ENCODE results near the gene CLEC2B.
"Not testable (repeated sequence)": the region's sequence is repeated elsewhere in the genome, so short reads cannot be mapped to it uniquely, and the experiment has no call there.

The CLEC2B gene

GRCh38 chr12:9895215-9895971 is 26.2 kb upstream of the CLEC2B start:
- H3K9ac ChIP-seq (ENCODE audit: low read depth, low read length) = no peak overlapping the region
- no peaks in the 10 kb centered on the region for H3K4me1 ChIP-seq (ENCODE audit: insufficient read depth, low read length)
- WGBS = 93% methylated on average over 5 of the region's 6 CpGs
- no peak overlapping the region for H3K27ac ChIP-seq (ENCODE audit: low read depth, low read length)
- no peaks in the 10 kb centered on the region for H3K27me3 ChIP-seq (ENCODE audit: insufficient read depth, low read length)
- H3K9me3 ChIP-seq (ENCODE audit: insufficient read depth, low read depth, low read length) = no peaks in the 10 kb centered on the region
- no peak overlapping the region for H3K4me3 ChIP-seq (ENCODE audit: low read length)
- no peaks in the 10 kb centered on the region for H3K36me3 ChIP-seq (ENCODE audit: insufficient read depth, low read length)

GRCh38 chr12:9888665-9889273 is 19.6 kb upstream of the CLEC2B start:
- H3K27ac ChIP-seq (ENCODE audit: low read depth, low read length) = no peak overlapping the region
- WGBS = 93% methylated on average over 4 of the region's 4 CpGs
- H3K36me3 ChIP-seq (ENCODE audit: insufficient read depth, low read length) = no peaks in the 10 kb centered on the region
- H3K4me1 ChIP-seq (ENCODE audit: insufficient read depth, low read length) = no peaks in the 10 kb centered on the region
- H3K4me3 ChIP-seq (ENCODE audit: low read length) = no peak overlapping the region
- H3K9ac ChIP-seq (ENCODE audit: low read depth, low read length) = no peak overlapping the region
- no peaks in the 10 kb centered on the region for H3K9me3 ChIP-seq (ENCODE audit: insufficient read depth, low read depth, low read length)
- H3K27me3 ChIP-seq (ENCODE audit: insufficient read depth, low read length) = no peaks in the 10 kb centered on the region

- Histone ChIP-seq H3K9ac (ENCODE audit: low read depth, low read length) (no peak overlapping the region), H3K36me3 (ENCODE audit: insufficient read depth, low read length) (no peaks in the 10 kb centered on the region), H3K4me3 (ENCODE audit: low read length) (no peak overlapping the region), H3K27ac (ENCODE audit: low read depth, low read length) (no peak overlapping the region), H3K9me3 (ENCODE audit: insufficient read depth, low read depth, low read length) (no peaks in the 10 kb centered on the region), H3K4me1 (ENCODE audit: insufficient read depth, low read length) (peaks cover 9% of the 10 kb centered on the region; the same call in 1 of the 2 replicates), H3K27me3 (ENCODE audit: insufficient read depth, low read length) (no peaks in the 10 kb centered on the region)
Observed at GRCh38 chr12:9883175-9883574, 14.0 kb upstream of the CLEC2B start.

- H3K4me1 ChIP-seq (ENCODE audit: insufficient read depth, low read length) = peaks cover 9% of the 10 kb centered on the region; the same call in 1 of the 2 replicates
- no peaks in the 10 kb centered on the region for H3K27me3 ChIP-seq (ENCODE audit: insufficient read depth, low read length)
- 100% methylated on average over 3 of the region's 5 CpGs for WGBS
Observed at GRCh38 chr12:9881988-9882387, 12.8 kb upstream of the CLEC2B start.

GRCh38 chr12:9881246-9881645 is 12.1 kb upstream of the CLEC2B start, which contains the start of gene KLRF2:
Gene KLRF2, plus strand, starts transcription at chr12:9881489. Its CDS starts 107 bp downstream, at chr12:9881596.
- no peak within 1 kb of the TSS for H3K4me3 ChIP-seq (ENCODE audit: low read length)
- H3K27me3 ChIP-seq (ENCODE audit: insufficient read depth, low read length) = no peaks in the 10 kb centered on the region
- H3K36me3 ChIP-seq (ENCODE audit: insufficient read depth, low read length) = no peaks in the 10 kb centered on the region
- H3K27ac ChIP-seq (ENCODE audit: low read depth, low read length) = no peak within 1 kb of the TSS
- no peak within 1 kb of the TSS for H3K9ac ChIP-seq (ENCODE audit: low read depth, low read length)
- WGBS = 86% methylated on average over 3 of the region's 3 CpGs
- no peaks in the 10 kb centered on the region for H3K9me3 ChIP-seq (ENCODE audit: insufficient read depth, low read depth, low read length)
- H3K4me1 ChIP-seq (ENCODE audit: insufficient read depth, low read length) = peaks cover 9% of the 10 kb centered on the region; the same call in 1 of the 2 replicates

More at GRCh38 chr12:9881988-9882387, 12.8 kb upstream of the CLEC2B start:
- Histone ChIP-seq H3K27ac (ENCODE audit: low read depth, low read length) (no peak overlapping the region), H3K9ac (ENCODE audit: low read depth, low read length) (no peak overlapping the region), H3K36me3 (ENCODE audit: insufficient read depth, low read length) (no peaks in the 10 kb centered on the region), H3K9me3 (ENCODE audit: insufficient read depth, low read depth, low read length) (no peaks in the 10 kb centered on the region), H3K4me3 (ENCODE audit: low read length) (no peak overlapping the region)

GRCh38 chr12:9880532-9881078 is 11.5 kb upstream of the CLEC2B start:
- H3K36me3 ChIP-seq (ENCODE audit: insufficient read depth, low read length) = no peaks in the 10 kb centered on the region
- H3K4me3 ChIP-seq (ENCODE audit: low read length) = no peak overlapping the region
- H3K4me1 ChIP-seq (ENCODE audit: insufficient read depth, low read length) = peaks cover 9% of the 10 kb centered on the region; the same call in 1 of the 2 replicates
- H3K9me3 ChIP-seq (ENCODE audit: insufficient read depth, low read depth, low read length) = no peaks in the 10 kb centered on the region
- no peaks in the 10 kb centered on the region for H3K27me3 ChIP-seq (ENCODE audit: insufficient read depth, low read length)
- H3K9ac ChIP-seq (ENCODE audit: low read depth, low read length) = no peak overlapping the region
- no peak overlapping the region for H3K27ac ChIP-seq (ENCODE audit: low read depth, low read length)
- WGBS = 69% methylated on average over 4 of the region's 4 CpGs

GRCh38 chr12:9876120-9876519 is 7.0 kb upstream of the CLEC2B start:
- H3K27me3 ChIP-seq (ENCODE audit: insufficient read depth, low read length); H3K4me3 ChIP-seq (ENCODE audit: low read length); H3K4me1 ChIP-seq (ENCODE audit: insufficient read depth, low read length); H3K9me3 ChIP-seq (ENCODE audit: insufficient read depth, low read depth, low read length); H3K27ac ChIP-seq (ENCODE audit: low read depth, low read length); H3K9ac ChIP-seq (ENCODE audit: low read depth, low read length); H3K36me3 ChIP-seq (ENCODE audit: insufficient read depth, low read length): not testable (repeated sequence)
- WGBS = 95% methylated on average over 26 of the region's 26 CpGs

- H3K4me3 ChIP-seq (ENCODE audit: low read length) = no peak overlapping the region
- no peaks in the 10 kb centered on the region for H3K36me3 ChIP-seq (ENCODE audit: insufficient read depth, low read length)
- no peak overlapping the region for H3K27ac ChIP-seq (ENCODE audit: low read depth, low read length)
- WGBS = 86% methylated on average over 11 of the region's 11 CpGs
- H3K9ac ChIP-seq (ENCODE audit: low read depth, low read length) = no peak overlapping the region
- H3K9me3 ChIP-seq (ENCODE audit: insufficient read depth, low read depth, low read length) = no peaks in the 10 kb centered on the region
- H3K4me1 ChIP-seq (ENCODE audit: insufficient read depth, low read length) = peaks cover 20% of the 10 kb centered on the region
- no peaks in the 10 kb centered on the region for H3K27me3 ChIP-seq (ENCODE audit: insufficient read depth, low read length)
Observed at GRCh38 chr12:9872742-9873141, 3.6 kb upstream of the CLEC2B start.

GRCh38 chr12:9872162-9872561 is 3.0 kb upstream of the CLEC2B start:
- 95% methylated on average over 1 of the region's 3 CpGs for WGBS

GRCh38 chr12:9870286-9870866 is 1.2 kb upstream of the CLEC2B start:
- Histone ChIP-seq H3K27ac (ENCODE audit: low read depth, low read length) (no peak overlapping the region), H3K4me3 (ENCODE audit: low read length) (no peak overlapping the region), H3K9ac (ENCODE audit: low read depth, low read length) (no peak overlapping the region), H3K36me3 (ENCODE audit: insufficient read depth, low read length) (no peaks in the 10 kb centered on the region), H3K27me3 (ENCODE audit: insufficient read depth, low read length) (no peaks in the 10 kb centered on the region), H3K9me3 (ENCODE audit: insufficient read depth, low read depth, low read length) (no peaks in the 10 kb centered on the region), H3K4me1 (ENCODE audit: insufficient read depth, low read length) (peaks cover 20% of the 10 kb centered on the region)
- 93% methylated on average over 1 of the region's 2 CpGs for WGBS

More at GRCh38 chr12:9872162-9872561, 3.0 kb upstream of the CLEC2B start:
- H3K36me3 ChIP-seq (ENCODE audit: insufficient read depth, low read length) = no peaks in the 10 kb centered on the region
- no peak overlapping the region for H3K9ac ChIP-seq (ENCODE audit: low read depth, low read length)
- H3K27ac ChIP-seq (ENCODE audit: low read depth, low read length) = no peak overlapping the region
- H3K9me3 ChIP-seq (ENCODE audit: insufficient read depth, low read depth, low read length) = no peaks in the 10 kb centered on the region
- peaks cover 20% of the 10 kb centered on the region for H3K4me1 ChIP-seq (ENCODE audit: insufficient read depth, low read length)
- H3K27me3 ChIP-seq (ENCODE audit: insufficient read depth, low read length) = no peaks in the 10 kb centered on the region
- no peak overlapping the region for H3K4me3 ChIP-seq (ENCODE audit: low read length)

- H3K9ac ChIP-seq (ENCODE audit: low read depth, low read length) = no peak overlapping the region
Observed at GRCh38 chr12:9868951-9869306, 225 bp downstream of the CLEC2B start.

More at GRCh38 chr12:9868951-9869306, 225 bp downstream of the CLEC2B start:
- H3K4me3 ChIP-seq (ENCODE audit: low read length) = no peak overlapping the region
- H3K27me3 ChIP-seq (ENCODE audit: insufficient read depth, low read length) = no peaks in the 10 kb centered on the region
- no peaks in the 10 kb centered on the region for H3K9me3 ChIP-seq (ENCODE audit: insufficient read depth, low read depth, low read length)
- 82% methylated on average over 4 of the region's 4 CpGs for WGBS
- H3K36me3 ChIP-seq (ENCODE audit: insufficient read depth, low read length) = no peaks in the 10 kb centered on the region
- H3K4me1 ChIP-seq (ENCODE audit: insufficient read depth, low read length) = peaks cover 20% of the 10 kb centered on the region
- H3K27ac ChIP-seq (ENCODE audit: low read depth, low read length) = no peak overlapping the region
